Smooth muscle cell (in vitro differentiated cells): ENCODE results near the gene TNFRSF13B. TPM values are rescaled to one million over a fixed set of nuclear protein-coding genes. Genes with fewer than 3 reads are reported as not detected.

Experiments
- DNase-seq: peaks from one replicate; lab custom pipeline; 2025; ENCODE audit not compliant: unreplicated experiment; lab: John Stamatoyannopoulos, UW
- H2AFZ ChIP-seq: fragments of 200-600 bp; sonication (generic); 2 replicates; pipeline ENCODE4 v1.6.0; 2016; ENCODE audit warnings: antibody characterized with exemption, low read depth, mild to moderate bottlenecking
- H3F3A ChIP-seq: fragments of 200-600 bp; sonication (generic); 2 replicates; pipeline ENCODE4 v1.6.0; 2017; ENCODE audit warnings: antibody characterized with exemption, low read depth
- H3K27ac ChIP-seq: fragments of 200-600 bp; sonication (generic); 2 replicates; pipeline ENCODE4 v1.5.1; 2016; ENCODE audit warnings: low read depth, mild to moderate bottlenecking
- H3K27me3 ChIP-seq: fragments of 200-600 bp; sonication (generic); 2 replicates; pipeline ENCODE4 v1.6.1; 2016; ENCODE audit warnings: low read depth, mild to moderate bottlenecking
- H3K36me3 ChIP-seq: fragments of 200-600 bp; sonication (generic); 2 replicates; pipeline ENCODE4 v1.5.1; 2016; ENCODE audit warnings: low read depth
- H3K4me1 ChIP-seq: fragments of 200-600 bp; sonication (generic); 2 replicates; pipeline ENCODE4 v1.5.1; 2016; ENCODE audit warnings: low read depth
- H3K4me2 ChIP-seq: fragments of 200-600 bp; sonication (generic); 2 replicates; pipeline ENCODE4 v1.6.0; 2016; ENCODE audit warnings: mild to moderate bottlenecking
- H3K4me3 ChIP-seq: fragments of 200-600 bp; sonication (generic); 2 replicates; pipeline ENCODE4 v1.5.1; 2016; ENCODE audit warnings: mild to moderate bottlenecking
- H3K79me2 ChIP-seq: fragments of 200-600 bp; sonication (generic); 2 replicates; pipeline ENCODE4 v1.6.0; 2016; ENCODE audit warnings: low read depth, mild to moderate bottlenecking
- H3K9ac ChIP-seq: fragments of 200-600 bp; sonication (generic); 2 replicates; pipeline ENCODE4 v1.6.0; 2016; ENCODE audit warnings: low read depth
- H3K9me3 ChIP-seq: fragments of 200-600 bp; sonication (generic); replicated peaks from 2 replicates; pipeline ENCODE4 v1.5.1; 2016; ENCODE audit warnings: low read depth
- H4K20me1 ChIP-seq: fragments of 200-600 bp; sonication (generic); 2 replicates; pipeline ENCODE4 v1.6.0; 2016; ENCODE audit warnings: low read depth
- CTCF ChIP-seq: fragments of 200-600 bp; sonication (generic); IDR thresholded peaks from 2 replicates; pipeline ENCODE4 v1.5.1; 2017; ENCODE audit warnings: borderline replicate concordance, mild to moderate bottlenecking, antibody characterized with exemption; ENCODE audit not compliant: insufficient read depth, poor library complexity, severe bottlenecking
- WGBS: methylation state at CpG from one replicate; pipeline ENCODE4 v1.1.7; 2016; ENCODE audit warnings: low lambda C conversion rate; 5-methylcytosine and 5-hydroxymethylcytosine counted together
- polyA plus RNA-seq: library from polyadenylated mRNA; unstranded; fragments of >200 nt; fragmentation: Nextera tagmentation; extraction: Ambion mirVana; gene quantifications from 2 replicates; pipeline ENCODE4 v1.2.1, GENCODE V29; 2016
- total RNA-seq: library from RNA; depleted of rRNA; stranded (reverse); fragments of >200 nt; gene quantifications from 2 replicates; pipeline ENCODE4 v1.2.3, GENCODE V29; 2014

The TNFRSF13B gene
- total and polyA plus RNA-seq, 2 experiments from 2014 or later = not detected

- no peaks in the 10 kb centered on the region for H3K9me3 ChIP-seq
These were observed 41.2 kb downstream of the TNFRSF13B start for GRCh38 chr17:16930571-16931317.

GRCh38 chr17:16929757-16930520 lies 42.0 kb downstream of the TNFRSF13B start:
- DNase-seq = no peak
- no peak overlapping the region for H3K4me2 ChIP-seq
- no peak overlapping the region for H3K4me3 ChIP-seq
- H3K27me3 ChIP-seq = no peaks in the 10 kb centered on the region
- H2AFZ ChIP-seq = no peak overlapping the region
- no peak for TF ChIP-seq CTCF
- no peaks in the 10 kb centered on the region for H3K9me3 ChIP-seq
- no peaks in the 10 kb centered on the region for H3K36me3 ChIP-seq
- no peaks in the 10 kb centered on the region for H3K79me2 ChIP-seq
- H3K27ac ChIP-seq = no peak overlapping the region
- H3K4me1 ChIP-seq = no peaks in the 10 kb centered on the region
- H3K9ac ChIP-seq = no peak overlapping the region
- H3F3A ChIP-seq = no peaks in the 10 kb centered on the region
- H4K20me1 ChIP-seq = no peaks in the 10 kb centered on the region
- WGBS = 97% methylated on average over 17 of the region's 17 CpGs

More at GRCh38 chr17:16930571-16931317, 41.2 kb downstream of the TNFRSF13B start:
- no peak overlapping the region for H3K4me2 ChIP-seq
- no peaks in the 10 kb centered on the region for H3K27me3 ChIP-seq
- WGBS = 93% methylated on average over 13 of the region's 13 CpGs
- no peak for TF ChIP-seq CTCF
- no peaks in the 10 kb centered on the region for H4K20me1 ChIP-seq
- H3K4me3 ChIP-seq = no peak overlapping the region
- H3K27ac ChIP-seq = no peak overlapping the region
- H3K9ac ChIP-seq = no peak overlapping the region
- H2AFZ ChIP-seq = no peak overlapping the region
- no peaks in the 10 kb centered on the region for H3K36me3 ChIP-seq
- H3K4me1 ChIP-seq = no peaks in the 10 kb centered on the region
- no peaks in the 10 kb centered on the region for H3K79me2 ChIP-seq
- H3F3A ChIP-seq = no peaks in the 10 kb centered on the region
- DNase-seq = no peak

- no peak for DNase-seq
- H2AFZ ChIP-seq = no peak overlapping the region
- WGBS = 85% methylated on average over 12 of the region's 12 CpGs
These were observed 42.8 kb downstream of the TNFRSF13B start for GRCh38 chr17:16929035-16929680.

More at GRCh38 chr17:16929035-16929680, 42.8 kb downstream of the TNFRSF13B start:
- TF ChIP-seq CTCF = no peak
- Histone ChIP-seq H3K27ac (no peak overlapping the region), H3F3A (no peaks in the 10 kb centered on the region), H3K27me3 (no peaks in the 10 kb centered on the region), H3K9ac (no peak overlapping the region), H3K9me3 (no peaks in the 10 kb centered on the region), H3K36me3 (no peaks in the 10 kb centered on the region), H4K20me1 (no peaks in the 10 kb centered on the region), H3K79me2 (no peaks in the 10 kb centered on the region), H3K4me3 (no peak overlapping the region), H3K4me1 (no peaks in the 10 kb centered on the region), H3K4me2 (no peak overlapping the region)
